GM12891 (cell line): ENCODE measurements around the gene KCNAB1.

ENCODE experiments used
- DNase-seq: peaks from one replicate; pipeline ENCODE4 v3.0.0; 2011; ENCODE audit warnings: low spot score; ENCODE audit not compliant: insufficient read length
- FAIRE-seq: peaks from 2 replicates; lab custom pipeline; 2011; peaks lifted over from hg19 to GRCh38; lab: Jason Lieb, UNC
- PAX5 ChIP-seq: IDR thresholded peaks from 2 replicates; pipeline ENCODE4 v1.6.1; 2011; ENCODE audit warnings: low read length, moderate library complexity, mild to moderate bottlenecking; ENCODE audit not compliant: insufficient read depth, severe bottlenecking
- POLR2A ChIP-seq: IDR thresholded peaks from 2 replicates; pipeline ENCODE4 v1.6.1; 2011; ENCODE audit warnings: low read depth, low read length, control low read depth
- POLR2AphosphoS5 ChIP-seq: IDR thresholded peaks from 2 replicates; pipeline ENCODE4 v1.6.1; 2011; ENCODE audit warnings: low read depth, low read length, control low read depth
- POU2F2 ChIP-seq: IDR thresholded peaks from 2 replicates; pipeline ENCODE4 v1.6.1; 2011; ENCODE audit warnings: low read depth, mild to moderate bottlenecking, control low read depth, low read length, moderate library complexity
- SPI1 ChIP-seq: IDR thresholded peaks from 2 replicates; pipeline ENCODE4 v1.6.1; 2011; ENCODE audit warnings: low read depth, low read length, control low read depth
- TAF1 ChIP-seq: IDR thresholded peaks from 2 replicates; pipeline ENCODE4 v1.6.1; 2011; ENCODE audit warnings: low read depth, low read length, control low read depth

Gene KCNAB1

GRCh38 chr3:156334841-156335545 is 214.6 kb downstream of the KCNAB1 start:
- DNase-seq (no peak), FAIRE-seq (no peak)
- TF ChIP-seq POU2F2 (no peak), TAF1 (no peak), POLR2AphosphoS5 (no peak), POLR2A (no peak), SPI1 (no peak), PAX5 (no peak)

- FAIRE-seq (no peak), DNase-seq (no peak)
- no peak for TF ChIP-seq PAX5
- TF ChIP-seq POU2F2, result no peak
- no peak for TF ChIP-seq SPI1
- no peak for TF ChIP-seq POLR2A
- TF ChIP-seq TAF1, result no peak
- no peak for TF ChIP-seq POLR2AphosphoS5
Measured at GRCh38 chr3:156339491-156339890, 219.1 kb downstream of the KCNAB1 start.

GRCh38 chr3:156341332-156341731 is 221.0 kb downstream of the KCNAB1 start:
- DNase-seq, result no peak
- TF ChIP-seq POU2F2, result no peak
- TF ChIP-seq TAF1, result no peak
- no peak for TF ChIP-seq POLR2AphosphoS5
- no peak for TF ChIP-seq POLR2A
- TF ChIP-seq SPI1, result no peak
- TF ChIP-seq PAX5, result no peak
- FAIRE-seq, result no peak

- FAIRE-seq, result peak; percentile 95
- TF ChIP-seq SPI1, result peak; percentile 100
- no peak for TF ChIP-seq PAX5
- TF ChIP-seq POLR2AphosphoS5, result no peak
- no peak for TF ChIP-seq TAF1
- TF ChIP-seq POU2F2, result peak; percentile 48; the same call in 1 of the 2 replicates
- TF ChIP-seq POLR2A, result no peak
- peak; percentile 14 for DNase-seq
Measured at GRCh38 chr3:156341831-156342416, 221.5 kb downstream of the KCNAB1 start.

GRCh38 chr3:156344215-156344614 is 223.8 kb downstream of the KCNAB1 start:
- DNase-seq, result no peak
- no peak for FAIRE-seq
- TF ChIP-seq POU2F2, result no peak
- TF ChIP-seq PAX5, result no peak
- TF ChIP-seq POLR2AphosphoS5, result no peak
- TF ChIP-seq SPI1, result no peak
- no peak for TF ChIP-seq TAF1
- no peak for TF ChIP-seq POLR2A

GRCh38 chr3:156349111-156349510 is 228.7 kb downstream of the KCNAB1 start:
- no peak for FAIRE-seq
- TF ChIP-seq POLR2AphosphoS5 (no peak), POLR2A (no peak), TAF1 (no peak), POU2F2 (no peak), PAX5 (no peak), SPI1 (no peak)
- DNase-seq, result no peak

- FAIRE-seq (no peak), DNase-seq (no peak)
- TF ChIP-seq POLR2AphosphoS5, result no peak
- no peak for TF ChIP-seq POLR2A
- TF ChIP-seq POU2F2, result no peak
- TF ChIP-seq TAF1, result no peak
- no peak for TF ChIP-seq PAX5
- TF ChIP-seq SPI1, result no peak
Measured at GRCh38 chr3:156349978-156350377, 229.6 kb downstream of the KCNAB1 start.

GRCh38 chr3:156350781-156351180 is 230.4 kb downstream of the KCNAB1 start:
- TF ChIP-seq PAX5 (no peak), POU2F2 (no peak), SPI1 (no peak), POLR2A (no peak), POLR2AphosphoS5 (no peak), TAF1 (no peak)
- DNase-seq, result no peak
- FAIRE-seq, result no peak

GRCh38 chr3:156351783-156352182 is 231.4 kb downstream of the KCNAB1 start:
- no peak for FAIRE-seq
- DNase-seq, result no peak
- TF ChIP-seq SPI1 (no peak), POLR2AphosphoS5 (no peak), POU2F2 (no peak), TAF1 (no peak), POLR2A (no peak), PAX5 (no peak)

GRCh38 chr3:156352728-156353127 is 232.3 kb downstream of the KCNAB1 start:
- no peak for DNase-seq
- no peak for FAIRE-seq
- TF ChIP-seq PAX5, result no peak
- TF ChIP-seq SPI1, result no peak
- TF ChIP-seq POLR2A, result no peak
- no peak for TF ChIP-seq POLR2AphosphoS5
- no peak for TF ChIP-seq TAF1
- TF ChIP-seq POU2F2, result no peak
